Pulmonary artery endothelial cell (primary cell): ENCODE data around the gene NSMCE3. TPM values are rescaled to one million over a fixed set of nuclear protein-coding genes. Genes with fewer than 3 reads are reported as not detected.
"Not testable (repeated sequence)": the region's sequence is repeated elsewhere in the genome, so short reads cannot be mapped to it uniquely, and the experiment has no call there.

ENCODE experiments used
- DNase-seq: peaks from one replicate; pipeline ENCODE4 v3.0.0-alpha.2; 2011; ENCODE audit warnings: low read depth, low spot score
- total RNA-seq: library from RNA; depleted of rRNA; stranded (reverse); fragments of >200 nt; gene quantifications from 2 replicates; pipeline ENCODE4 v1.2.3, GENCODE V29; 2014

NSMCE3 gene
- total RNA-seq, 1 donor from 2014 or later, result 7.5 TPM

DNA sequence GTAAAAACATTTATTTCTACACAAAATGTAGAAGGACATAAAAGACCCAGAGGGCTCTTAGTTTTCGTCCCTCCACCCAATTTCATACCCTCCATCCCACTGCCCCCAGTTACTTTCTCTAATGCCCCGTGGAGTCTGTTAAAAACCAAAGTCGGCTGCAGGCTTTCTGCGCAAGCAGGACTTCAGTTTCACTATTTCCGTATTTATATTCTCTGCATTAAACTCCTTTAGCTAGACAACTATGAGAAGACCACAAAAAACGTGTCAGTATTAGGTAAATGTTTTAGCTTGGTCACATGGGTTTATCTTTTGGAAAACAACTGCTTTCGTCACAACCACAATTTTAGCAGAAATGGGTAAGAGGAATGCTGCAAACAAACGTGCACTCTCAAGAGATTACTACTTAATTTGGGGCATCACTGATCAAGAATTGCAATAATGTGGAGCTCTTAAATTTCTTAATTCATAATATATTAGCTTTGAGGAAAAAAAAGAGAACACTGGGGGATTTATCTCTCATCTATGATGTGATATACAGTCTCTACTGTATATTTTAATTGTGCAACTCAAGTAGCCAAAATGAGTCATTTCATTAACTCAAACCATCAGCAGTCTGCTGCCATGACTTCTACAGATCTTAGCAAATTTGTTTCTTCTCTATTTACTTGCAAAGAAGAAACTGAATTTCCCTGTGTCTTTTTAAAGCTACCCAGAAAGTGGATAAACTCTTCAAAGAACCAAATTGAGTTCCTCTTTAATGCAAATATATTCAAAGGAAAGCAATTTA lies 740 bp upstream of the NSMCE3 start:
- DNase-seq, result no peak

DNA sequence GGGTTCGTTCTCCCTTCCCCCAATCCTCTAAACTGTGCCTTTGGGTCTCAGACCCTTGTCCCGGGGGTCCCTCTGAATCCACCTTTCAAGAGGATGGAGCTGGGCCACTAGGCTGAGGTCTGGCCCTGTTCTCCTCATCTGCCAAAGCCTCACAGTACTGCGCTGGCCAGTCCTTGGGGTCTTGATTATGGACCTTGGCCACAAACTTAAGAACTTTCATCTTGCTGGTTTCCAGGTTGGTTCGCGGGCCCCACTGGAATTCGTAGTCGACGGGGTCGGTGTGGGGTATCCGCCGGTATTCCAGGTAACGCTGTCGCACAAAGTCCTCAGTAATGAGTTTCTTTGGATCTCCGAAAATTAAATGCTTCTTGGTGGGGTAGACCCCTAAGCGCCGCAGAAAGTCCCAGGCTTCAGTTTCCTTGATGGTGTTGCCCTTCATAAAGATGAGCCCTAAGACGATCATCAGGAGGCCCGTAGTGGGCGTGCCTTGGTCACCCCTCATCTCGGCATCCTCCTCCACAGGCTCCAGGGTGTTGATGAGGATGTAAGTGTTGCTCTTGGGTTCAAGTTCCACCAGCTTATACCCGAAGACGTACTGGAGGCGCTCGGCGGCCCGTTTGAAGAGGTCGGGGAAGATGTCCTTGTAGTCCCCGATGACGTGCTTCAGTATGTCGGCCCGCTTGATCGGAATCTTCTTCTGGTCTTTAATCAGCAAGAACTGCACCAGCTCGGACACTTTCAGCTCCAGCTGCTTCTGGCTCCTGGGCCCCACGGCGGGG lies 727 bp downstream of the NSMCE3 start:
- DNase-seq, result no peak

DNA sequence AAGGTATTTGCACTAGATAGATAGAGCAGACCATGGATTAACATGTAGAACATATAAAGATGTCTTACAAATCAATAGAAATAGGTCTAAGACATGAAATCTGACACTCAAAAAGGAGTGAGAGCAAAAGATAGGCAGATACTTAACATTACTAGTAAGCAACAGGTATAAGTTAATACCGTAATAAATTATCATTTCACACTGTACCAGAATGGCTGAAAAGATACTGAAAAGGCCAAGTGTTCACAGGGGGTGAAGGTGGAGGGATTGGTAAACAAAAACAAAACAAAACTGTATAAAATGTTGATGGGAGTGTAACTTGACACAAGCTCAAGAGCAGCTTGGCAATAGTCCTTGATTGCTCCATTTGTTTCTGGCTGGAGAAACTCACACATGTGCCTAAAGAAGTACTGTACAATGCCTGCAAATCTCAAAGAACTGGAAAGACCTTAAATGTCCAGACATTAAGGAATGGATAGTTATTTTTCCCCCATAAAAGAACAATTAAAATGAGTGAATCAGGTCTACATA lies 3.5 kb downstream of the NSMCE3 start:
- DNase-seq, result no peak

- DNase-seq, result no peak
Measured at GRCh38 chr15:29263289-29263688, 6.3 kb downstream of the NSMCE3 start.

- no peak for DNase-seq
Measured at GRCh38 chr15:29262738-29263137, 6.9 kb downstream of the NSMCE3 start.

- DNase-seq, result no peak
Measured at GRCh38 chr15:29260896-29261295, 8.7 kb downstream of the NSMCE3 start.

- DNase-seq, result no peak
Measured at GRCh38 chr15:29259233-29259632, 10.4 kb downstream of the NSMCE3 start.

DNA sequence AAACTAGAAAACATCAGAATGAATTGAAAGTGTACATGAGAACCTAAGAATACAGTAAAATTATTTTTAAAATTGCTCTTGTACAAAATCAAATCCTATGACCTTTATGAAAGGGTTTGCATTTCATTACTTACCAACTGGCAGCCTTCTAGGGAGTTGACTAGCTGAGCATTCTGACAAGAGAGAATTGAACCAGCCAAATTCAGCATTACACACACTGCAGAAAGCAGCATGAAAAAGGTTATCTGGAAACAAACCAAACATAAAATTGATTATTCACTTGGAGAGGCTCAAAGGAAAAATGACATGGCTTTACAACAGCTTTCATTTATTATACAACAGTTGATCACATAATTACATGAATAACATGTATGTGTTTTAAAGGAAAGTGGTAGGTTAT lies 17.4 kb downstream of the NSMCE3 start:
- DNase-seq, result no peak

GRCh38 chr15:29244544-29244943 lies 25.1 kb downstream of the NSMCE3 start:
- no peak for DNase-seq

DNA sequence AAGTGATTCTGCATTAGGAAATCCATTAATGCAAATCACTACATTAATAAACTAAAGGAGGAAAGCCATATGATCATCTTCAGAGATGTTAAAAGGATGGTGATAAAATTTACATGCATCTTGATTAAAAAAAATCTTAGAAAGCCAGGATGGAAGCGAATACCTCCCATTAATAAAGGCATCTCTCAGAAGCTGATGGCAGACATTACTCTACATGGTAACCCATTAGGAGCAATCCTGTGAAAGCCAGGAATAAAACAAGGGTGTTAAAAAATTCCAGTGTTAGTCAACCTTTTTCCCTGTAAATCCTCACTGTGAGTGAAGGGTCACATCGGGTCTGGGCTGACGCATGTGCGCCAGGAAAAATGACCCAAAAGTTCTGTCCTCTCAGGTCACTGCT lies 25.5 kb downstream of the NSMCE3 start:
- DNase-seq, result no peak

- DNase-seq, result no peak
Measured at GRCh38 chr15:29242456-29243242, 27.0 kb downstream of the NSMCE3 start.

- no peak for DNase-seq
Measured at GRCh38 chr15:29241207-29241606, 28.4 kb downstream of the NSMCE3 start.

GRCh38 chr15:29239395-29239794 lies 30.2 kb downstream of the NSMCE3 start:
- DNase-seq, result no peak

GRCh38 chr15:29233566-29233965 lies 36.1 kb downstream of the NSMCE3 start:
- DNase-seq, result no peak

DNA sequence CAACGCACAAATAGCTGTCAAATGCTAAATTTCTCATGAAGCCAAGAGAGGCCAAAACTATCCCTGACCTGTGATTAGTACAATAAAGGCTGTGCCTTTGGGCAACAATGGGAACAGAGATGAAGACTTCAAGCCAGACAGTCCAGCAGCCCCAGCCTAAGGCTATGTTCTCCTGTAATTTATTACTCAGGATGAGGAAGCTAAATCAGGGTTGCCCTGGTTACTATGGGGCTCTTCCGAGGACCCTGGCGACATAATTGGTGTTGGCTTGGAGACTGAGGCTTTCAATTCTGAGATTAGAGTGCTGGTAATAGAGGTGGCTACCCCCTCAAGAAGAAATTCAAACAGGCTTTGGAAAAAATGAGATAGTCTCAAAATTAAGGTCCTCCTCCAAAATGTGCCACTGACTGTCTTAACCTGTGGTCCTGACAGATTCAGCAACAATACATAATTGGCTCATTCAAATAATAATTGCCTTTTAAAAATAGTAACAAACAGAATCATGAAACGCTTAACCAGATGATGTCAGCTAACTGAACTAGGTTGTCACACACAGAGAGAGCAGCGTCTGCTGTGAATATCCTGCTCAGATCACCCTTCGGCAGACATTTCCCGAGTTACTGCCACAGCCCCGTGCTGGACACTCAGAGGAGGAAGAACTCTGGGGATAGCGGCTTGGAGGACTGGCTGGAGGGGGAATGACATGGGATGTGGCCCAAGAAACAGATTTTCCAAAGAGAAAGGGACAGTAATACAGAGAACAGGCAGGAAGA lies 43.0 kb downstream of the NSMCE3 start:
- no peak for DNase-seq

DNA sequence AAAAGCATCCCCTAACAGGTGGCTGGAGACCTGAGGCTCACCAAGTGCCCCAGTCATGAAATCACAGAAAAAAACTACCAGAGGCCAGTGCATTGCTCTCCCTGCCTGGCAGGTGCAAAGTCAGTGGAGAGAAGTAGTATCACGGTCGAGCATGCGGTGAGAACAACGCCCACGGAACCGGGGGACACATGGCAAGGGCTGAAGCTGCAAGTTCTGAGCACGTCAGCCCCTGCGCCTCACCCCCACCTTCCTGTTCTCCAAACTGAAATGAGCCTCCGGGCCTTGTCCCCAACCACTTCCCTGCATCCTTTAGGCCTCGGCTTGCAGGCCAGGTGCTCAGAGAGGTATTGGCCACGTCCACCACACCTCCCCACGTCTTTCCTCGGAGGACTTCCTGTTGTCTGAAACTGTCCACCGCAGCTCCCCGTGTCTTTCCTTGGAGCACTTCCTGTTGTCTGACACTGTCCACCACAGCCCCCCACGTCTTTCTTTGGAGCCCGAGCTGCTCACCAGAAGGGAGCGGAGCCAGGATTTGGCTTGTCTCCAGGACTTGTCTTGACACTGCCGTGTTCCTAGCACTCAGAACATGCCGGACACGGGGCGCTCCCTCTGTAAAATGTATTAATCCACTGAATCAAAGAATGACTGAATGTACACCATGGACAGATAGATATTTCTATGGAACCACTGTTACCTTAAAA lies 43.9 kb downstream of the NSMCE3 start:
- no peak for DNase-seq

- not testable (repeated sequence) for DNase-seq
Measured at GRCh38 chr15:29224987-29225363, 44.6 kb downstream of the NSMCE3 start.

GRCh38 chr15:29224235-29224986 lies 45.2 kb downstream of the NSMCE3 start:
- not testable (repeated sequence) for DNase-seq

DNA sequence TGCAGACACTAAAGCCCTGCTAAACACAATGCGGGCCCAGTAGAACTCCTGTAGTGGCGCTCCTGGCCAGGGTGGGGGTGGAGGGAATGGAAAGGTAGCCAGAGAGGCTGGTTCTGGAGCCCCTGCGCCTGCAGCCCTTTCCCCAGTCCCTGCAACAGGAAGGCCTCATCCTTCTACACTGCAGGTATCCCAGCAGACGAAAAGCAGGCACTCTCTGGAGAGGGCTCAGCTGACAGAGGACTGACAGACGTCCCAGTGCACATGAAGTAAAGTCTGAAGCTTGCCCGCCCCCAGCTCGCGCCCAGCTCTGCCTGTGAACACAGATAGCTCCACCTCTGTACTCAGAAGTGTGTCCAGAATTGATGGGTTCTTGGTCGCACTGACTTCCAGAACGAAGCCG lies 46.0 kb downstream of the NSMCE3 start:
- no peak for DNase-seq
